ENCODE data around the gene OR4K15.
"Not testable (repeated sequence)": the region's sequence is repeated elsewhere in the genome, so short reads cannot be mapped to it uniquely, and the experiment has no call there.

The OR4K15 gene

GRCh38 chr14:19975291-19975690, at the start of gene OR4K15:
OR4K15 (plus strand) TSS chr14:19975591; CDS start chr14:19975591, 0 bp downstream.
- no peak for DNase-seq (ENCODE audit: low spot score)

GRCh38 chr14:19930617-19931016, 44.8 kb upstream of the OR4K15 start, which contains the start of gene OR4K1:
OR4K1 (plus strand) TSS chr14:19930917; CDS start chr14:19935667, 4,750 bp downstream.
- no peak for DNase-seq (ENCODE audit: low spot score)

GRCh38 chr14:19941668-19942067, 33.7 kb upstream of the OR4K15 start:
- no peak for DNase-seq (ENCODE audit: low spot score)

GRCh38 chr14:19947413-19948090, 27.8 kb upstream of the OR4K15 start:
- no peak for DNase-seq (ENCODE audit: low spot score)

GRCh38 chr14:19949218-19949617, 26.2 kb upstream of the OR4K15 start:
- no peak for DNase-seq (ENCODE audit: low spot score)

- DNase-seq (ENCODE audit: low spot score): not testable (repeated sequence)
These were observed 5.7 kb upstream of the OR4K15 start for GRCh38 chr14:19969735-19970134.

GRCh38 chr14:19974844-19975243, 547 bp upstream of the OR4K15 start:
- no peak for DNase-seq (ENCODE audit: low spot score)

- no peak for DNase-seq (ENCODE audit: low spot score)
These were observed 18.0 kb downstream of the OR4K15 start for GRCh38 chr14:19993438-19993837.

GRCh38 chr14:20001863-20002262, 26.5 kb downstream of the OR4K15 start, which contains the start of gene OR4Q2:
OR4Q2 (plus strand) TSS chr14:20002163.
- DNase-seq (ENCODE audit: low spot score): no peak

GRCh38 chr14:20002319-20002718, 26.9 kb downstream of the OR4K15 start:
- DNase-seq (ENCODE audit: low spot score): no peak

- no peak for DNase-seq (ENCODE audit: low spot score)
These were observed 32.8 kb downstream of the OR4K15 start for GRCh38 chr14:20008156-20008555.

GRCh38 chr14:20019257-20019865, 44.0 kb downstream of the OR4K15 start, which contains the start of gene OR4K14:
OR4K14 (minus strand) TSS chr14:20019307; CDS start chr14:20015193, 4,114 bp downstream.
- DNase-seq (ENCODE audit: low spot score): no peak
